KG1 (cell line): Measurements from ENCODE around the gene SYNE3.
A peak's percentile ranks its signal among the peaks of the same experiment; 100 is the strongest.
"Not testable (repeated sequence)": the region's sequence is repeated elsewhere in the genome, so short reads cannot be mapped to it uniquely, and the experiment has no call there.

Source experiments
- DNase-seq: peaks from one replicate; lab custom pipeline; 2025; lab: John Stamatoyannopoulos, UW

The SYNE3 gene

DNA sequence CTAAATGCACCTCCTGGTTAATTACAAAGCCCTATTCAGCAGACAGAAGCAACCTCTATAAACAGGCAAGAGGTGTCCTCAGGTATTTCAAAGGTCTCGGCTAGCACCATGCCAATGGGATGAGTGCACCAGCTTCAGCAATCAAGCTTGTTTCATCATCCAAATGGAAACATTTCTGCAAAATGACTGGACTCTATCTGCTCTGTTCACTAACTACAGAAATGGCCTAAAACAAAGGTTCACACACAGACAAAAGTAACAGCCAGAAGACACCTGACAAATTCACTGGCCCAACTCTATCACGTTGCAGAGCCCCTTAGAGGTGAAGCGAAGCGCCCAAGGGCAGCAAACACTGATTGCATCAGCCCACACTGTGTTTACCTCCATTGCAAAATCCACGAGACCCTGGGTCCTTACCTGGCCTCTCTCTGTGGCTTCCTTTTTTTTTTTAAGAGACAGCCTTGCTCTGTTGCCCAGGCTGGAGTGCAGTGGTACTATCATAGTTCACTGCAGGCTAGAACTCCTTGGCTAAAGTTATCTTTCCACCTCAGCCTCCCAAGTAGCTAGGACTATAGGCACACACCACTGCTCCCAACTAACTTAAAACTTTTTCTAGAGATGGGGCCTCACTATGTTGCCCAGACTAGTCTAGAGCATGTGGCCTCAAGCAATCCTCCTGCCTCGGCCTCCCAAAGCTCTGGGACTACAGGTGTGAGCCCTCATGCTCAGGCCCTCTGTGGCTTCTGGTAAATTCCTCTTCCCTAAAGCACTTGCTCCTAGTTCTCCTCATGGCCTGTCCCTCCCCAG is 8.5 kb upstream of the SYNE3 start:
- DNase-seq: no peak

DNA sequence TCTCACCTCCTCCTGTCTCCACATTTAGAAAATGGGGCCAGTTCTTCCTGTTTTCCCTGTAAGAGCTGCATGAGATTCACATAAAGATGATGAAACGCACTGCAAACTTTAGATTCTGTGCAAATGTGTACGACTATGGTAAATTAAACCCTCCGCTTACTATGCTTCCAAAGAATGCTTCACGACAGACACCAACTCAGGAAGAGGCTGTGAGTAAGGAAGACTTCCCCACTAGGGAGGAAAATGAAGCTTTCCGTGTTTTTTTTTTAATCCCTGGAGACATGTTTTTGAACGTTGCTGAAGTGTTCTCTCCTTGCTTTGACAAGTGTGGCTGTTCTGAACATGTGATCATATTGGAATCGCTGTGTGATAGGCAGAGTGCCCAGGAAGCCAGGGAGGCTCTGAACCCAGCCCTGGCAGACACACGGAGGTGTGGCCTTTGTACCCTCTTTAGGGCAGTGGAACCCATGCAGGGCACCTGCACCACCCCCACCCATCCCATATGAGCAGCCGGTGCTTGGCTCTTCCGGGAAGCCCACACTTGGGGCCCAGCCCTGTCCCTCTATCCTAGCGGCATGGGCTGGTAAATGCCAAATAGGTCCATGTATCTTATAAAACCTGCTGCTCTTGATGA is 7.5 kb upstream of the SYNE3 start:
- DNase-seq: no peak

DNA sequence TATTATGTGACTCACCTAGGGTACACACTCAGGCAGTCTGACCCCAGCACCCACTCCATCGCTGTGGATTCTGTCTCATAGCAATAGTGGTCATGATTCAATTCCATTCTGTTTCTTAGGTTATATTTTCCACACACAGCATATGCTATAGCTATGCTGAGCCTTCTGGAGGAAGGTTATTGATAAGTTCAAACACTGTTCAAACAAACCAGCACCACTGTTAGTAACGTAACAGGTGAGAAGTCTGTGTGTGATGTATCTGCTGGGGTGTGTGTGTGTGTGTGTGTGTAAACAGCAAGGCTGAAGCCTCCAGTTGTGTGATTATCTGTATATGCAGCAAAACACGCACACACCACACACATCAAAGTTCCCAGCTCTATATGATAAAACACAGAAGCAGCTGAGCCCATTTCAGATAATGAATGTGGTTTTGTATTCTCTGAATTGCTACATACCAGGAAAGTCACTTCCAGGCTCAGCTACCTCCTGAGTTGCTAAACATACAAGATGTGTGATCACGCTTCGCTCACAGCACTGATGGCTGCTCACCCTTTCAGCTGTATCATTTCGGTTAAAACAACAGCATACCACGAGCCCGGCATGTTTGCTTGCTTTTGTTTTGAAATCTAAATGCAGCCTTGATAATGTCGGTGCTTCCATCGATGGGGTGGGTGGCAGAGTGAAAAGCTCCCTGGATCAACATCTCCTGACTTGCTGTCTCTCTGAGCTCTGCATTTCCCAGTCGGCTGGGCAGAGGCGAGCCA is 6.8 kb upstream of the SYNE3 start:
- no peak for DNase-seq

DNA sequence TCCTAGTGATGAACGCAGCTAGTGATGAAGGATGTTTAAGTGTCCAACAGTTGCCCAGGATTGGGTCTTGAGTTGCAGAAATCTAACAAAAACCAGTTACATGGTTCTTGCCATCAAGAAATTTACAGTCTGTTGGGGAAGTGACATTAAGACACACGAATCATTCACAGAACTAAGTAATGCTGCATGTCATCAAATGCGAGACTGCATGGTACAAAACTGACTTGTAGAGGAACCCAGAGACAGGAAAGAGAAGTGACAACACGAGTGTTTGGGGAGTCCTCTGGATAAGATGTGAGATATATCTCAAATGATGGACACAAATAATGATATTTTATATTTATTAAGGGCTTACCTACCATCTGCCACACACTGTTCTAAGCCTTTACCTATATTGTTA is 6.1 kb upstream of the SYNE3 start:
- DNase-seq: no peak

DNA sequence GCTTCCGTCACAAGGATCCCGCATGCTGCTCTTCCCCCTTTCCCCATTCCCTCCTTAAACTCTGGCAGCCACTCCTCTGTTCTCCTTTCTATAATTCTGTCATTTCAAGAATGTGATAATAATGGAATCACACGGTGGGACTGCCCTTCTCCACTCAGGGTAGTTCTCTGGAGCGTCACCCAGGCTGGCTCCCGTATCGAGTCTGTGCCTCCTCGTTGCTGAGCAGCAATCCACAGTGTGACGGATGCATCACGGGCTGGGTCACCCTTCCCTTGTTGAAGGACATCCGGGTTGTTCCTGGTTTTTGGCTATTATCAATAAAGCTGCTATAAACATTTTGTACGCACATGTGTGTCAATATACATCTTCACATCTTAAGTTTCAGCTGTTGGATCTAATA is 5.7 kb upstream of the SYNE3 start:
- DNase-seq: no peak

DNA sequence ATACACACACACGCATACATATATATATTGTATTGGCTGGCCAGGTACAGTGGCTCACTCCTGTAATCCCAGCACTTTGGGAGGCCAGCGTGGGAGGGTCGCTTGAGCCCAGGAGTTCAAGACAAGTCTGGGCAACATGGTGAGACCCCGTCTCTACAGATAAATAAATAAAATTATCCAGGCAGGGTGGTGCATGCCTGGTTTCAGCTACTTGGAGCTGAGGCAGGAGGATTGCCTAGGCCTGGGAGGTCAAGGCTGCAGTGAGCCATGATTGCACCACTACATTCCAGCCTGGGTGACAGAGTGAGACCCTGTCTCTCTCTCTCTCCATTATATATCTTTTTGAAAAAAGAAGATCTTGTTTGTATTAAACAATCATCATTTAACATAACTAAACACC is 4.6 kb upstream of the SYNE3 start:
- DNase-seq: no peak

DNA sequence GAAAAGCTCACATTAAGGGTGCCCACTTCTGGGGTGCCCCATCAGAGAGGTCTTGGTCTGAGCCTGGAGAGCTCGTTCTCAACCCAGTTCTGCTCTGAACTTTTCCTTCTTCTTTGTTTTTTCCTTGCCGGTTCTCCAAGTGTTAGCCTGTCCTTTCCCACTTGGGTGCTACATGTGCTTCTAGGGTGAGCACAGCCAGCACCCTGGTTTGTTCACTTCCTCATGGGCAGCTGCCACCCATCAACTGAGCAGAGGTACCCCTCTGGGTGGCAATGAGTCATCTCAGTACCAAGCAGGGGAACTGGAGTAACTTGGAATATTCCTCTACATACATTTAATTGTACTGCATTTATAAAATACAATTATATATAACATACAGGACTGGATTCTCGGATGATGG is 3.9 kb upstream of the SYNE3 start:
- no peak for DNase-seq

DNA sequence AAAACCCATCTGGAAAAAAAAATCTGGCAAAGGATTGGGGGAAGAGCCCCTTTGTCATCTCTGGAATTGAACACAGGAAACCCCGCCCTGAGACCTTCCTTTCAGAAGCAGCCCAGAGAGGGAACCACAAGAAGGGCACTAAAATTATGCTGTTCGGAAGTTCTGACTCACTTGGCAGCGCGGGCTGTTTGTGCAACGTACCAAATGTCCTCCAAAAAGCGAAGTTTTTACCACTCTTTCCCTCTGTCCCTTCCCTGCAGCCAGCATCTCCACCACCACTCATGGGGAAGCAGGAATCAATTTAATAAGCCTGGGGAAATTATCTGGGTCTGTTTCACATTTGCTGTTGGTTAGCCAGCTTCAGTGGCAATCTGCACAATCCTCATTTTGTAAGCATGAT is 3.2 kb upstream of the SYNE3 start:
- peak; percentile 25 for DNase-seq

DNA sequence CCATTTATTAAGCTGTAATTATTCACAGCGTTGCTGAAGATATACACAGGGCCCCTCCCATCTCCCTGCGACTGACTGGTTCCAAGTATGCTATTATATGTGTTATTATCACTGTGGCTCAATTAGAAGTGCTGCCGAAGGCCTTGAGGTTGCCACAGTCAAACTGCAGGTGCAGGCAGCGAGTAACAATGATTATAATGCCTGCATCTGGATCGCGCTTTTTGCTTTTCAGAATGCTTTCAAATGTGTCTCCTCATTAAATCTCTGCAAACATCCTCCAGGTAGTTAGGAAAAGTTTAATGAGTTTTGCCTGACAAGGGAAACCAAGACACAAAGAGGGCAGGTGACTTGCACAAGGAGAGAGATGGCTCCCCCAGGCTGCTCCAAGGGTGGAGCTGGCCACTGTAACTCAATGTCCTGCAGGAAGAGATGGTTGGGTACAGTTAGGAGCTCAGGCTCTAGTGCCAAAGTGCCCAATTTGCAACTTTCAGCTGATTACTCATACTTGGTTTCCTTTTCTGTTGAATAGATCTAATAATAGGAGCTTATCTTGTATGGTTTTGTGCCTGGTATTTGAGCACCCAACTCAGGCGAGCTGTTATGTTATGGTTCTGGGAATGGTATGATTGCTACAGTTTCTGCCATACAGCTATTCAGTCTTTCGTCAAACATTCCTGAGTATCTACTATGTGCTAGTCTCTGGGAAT is 1.7 kb upstream of the SYNE3 start:
- no peak for DNase-seq

DNA sequence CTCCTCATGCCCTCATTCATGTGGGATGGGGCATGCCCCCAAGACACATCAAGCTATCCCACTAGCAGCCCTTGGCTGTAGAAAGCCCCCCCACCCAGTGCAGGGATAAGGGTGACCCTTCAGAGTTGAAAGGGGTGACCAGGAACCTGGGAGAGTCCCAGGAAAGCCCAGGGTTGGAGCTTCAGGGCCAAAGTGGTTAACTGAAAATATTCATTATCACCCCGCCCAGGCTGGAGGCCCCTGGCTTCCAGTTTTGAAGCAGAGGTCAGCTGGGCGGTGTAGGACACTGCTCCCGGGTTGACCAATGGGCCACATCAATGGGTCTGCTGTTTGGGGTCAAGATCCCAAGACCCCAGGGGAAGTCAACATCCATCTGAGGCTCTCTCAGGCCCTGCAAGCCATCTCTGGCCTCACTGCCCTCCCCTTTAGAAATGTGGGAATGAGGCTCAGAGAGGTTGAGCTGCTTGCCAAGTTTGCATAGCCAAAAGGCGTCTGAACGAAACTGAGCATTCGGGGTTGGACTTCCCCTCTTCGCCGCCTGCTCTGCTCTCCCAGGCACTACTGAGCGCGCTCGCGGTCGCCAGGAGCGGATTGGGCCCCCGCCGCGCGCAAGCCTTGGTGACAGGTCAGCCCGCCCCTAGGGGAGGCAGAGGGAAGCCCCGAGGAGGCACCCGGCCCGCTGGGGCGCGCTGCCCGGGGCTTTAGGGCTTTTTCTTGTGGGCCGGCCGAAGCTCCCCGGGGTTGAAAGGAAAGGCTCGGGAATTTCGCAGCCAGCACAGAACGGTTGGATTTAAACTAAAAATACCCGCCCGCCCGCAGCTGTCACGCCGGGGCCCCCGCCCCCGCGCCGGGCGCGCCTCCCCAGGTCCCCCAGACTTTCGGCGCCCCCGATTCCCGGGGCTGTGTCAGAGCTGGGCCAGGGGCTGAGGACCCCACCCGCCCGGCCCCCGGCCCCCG is 576 bp downstream of the SYNE3 start:
- peak; percentile 63 for DNase-seq

DNA sequence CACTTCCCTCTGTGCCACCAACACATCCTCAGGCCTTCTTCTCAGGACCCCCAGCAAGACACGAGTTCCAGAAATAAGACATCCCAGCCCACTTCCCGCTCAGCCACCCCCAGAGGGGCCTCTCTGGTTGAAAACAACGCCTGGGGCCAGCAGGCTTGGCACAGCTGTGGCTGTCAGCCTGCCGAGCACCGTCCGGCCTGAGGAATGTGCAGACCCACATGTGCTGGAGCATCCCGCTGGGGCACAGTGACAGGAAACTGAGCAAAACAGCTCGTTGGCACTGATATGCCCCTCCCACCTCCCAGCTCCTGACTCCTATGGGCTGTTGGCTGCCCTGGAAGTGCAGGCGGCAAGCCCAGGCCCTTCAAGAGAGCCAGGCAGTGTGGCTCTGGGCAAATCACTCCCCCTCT is 1.4 kb downstream of the SYNE3 start:
- DNase-seq: no peak

DNA sequence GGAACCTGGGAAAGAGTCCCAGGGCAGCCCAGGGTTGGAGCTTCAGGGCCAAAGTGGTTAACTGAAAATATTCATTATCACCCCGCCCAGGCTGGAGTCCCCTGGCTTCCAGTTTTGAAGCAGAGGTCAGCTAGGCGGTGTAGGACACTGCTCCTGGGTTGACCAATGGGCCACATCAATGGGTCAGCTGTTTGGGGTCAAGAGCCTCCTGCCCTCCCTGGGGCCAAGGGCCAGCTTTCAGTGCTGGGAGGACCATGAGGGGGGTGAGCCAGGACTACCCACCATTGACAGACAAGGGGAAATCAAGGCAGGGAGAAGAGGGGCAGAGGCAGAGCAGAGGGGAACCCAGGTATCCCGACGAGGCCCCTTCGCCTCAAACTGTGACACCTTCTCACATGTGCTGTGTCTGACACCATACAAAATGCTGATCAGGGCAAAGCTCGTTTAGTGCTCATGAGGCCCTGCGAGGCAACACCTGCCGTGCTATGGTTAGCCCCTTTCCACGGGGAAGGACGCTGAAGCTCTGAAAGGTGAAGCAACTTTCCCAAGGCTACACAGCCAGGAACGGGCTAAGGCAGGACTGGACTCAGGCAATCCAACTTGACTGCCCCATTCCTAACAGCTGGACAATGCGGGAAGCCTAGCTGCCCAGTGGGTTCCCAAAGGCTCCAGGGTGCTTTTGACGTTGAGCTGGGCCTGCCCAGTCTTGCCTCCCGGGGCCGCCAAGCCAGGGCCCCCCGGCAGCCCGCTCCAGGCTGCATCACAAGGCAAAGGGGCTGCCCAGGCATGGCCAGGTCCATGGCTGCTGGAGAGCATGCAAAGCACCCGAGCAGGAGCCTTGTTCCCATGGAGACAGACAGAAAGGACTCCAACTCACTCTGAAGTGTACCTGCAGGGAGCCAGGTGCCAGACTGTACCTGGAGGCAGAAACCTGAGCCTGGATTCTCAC is 2.0 kb downstream of the SYNE3 start:
- DNase-seq: no peak

DNA sequence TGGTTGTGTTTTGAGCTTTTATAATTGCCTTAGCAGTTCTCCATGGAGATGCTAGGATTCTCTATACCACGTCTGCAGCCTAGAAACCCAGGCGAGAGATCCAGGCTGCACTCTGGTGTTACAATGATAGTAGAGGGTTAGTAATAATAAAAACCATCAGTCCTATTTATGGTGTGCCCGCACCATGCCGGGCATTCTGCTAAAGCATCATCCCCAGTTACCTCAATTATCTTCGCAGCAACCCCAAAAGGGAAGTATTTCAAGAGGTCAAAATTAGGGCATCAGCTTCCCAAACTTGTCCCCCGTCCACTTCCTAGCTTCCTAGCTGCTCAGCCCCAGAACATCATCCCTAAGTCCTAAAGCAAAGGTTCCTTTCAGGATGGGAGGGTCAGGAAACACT is 3.2 kb downstream of the SYNE3 start:
- DNase-seq: no peak

DNA sequence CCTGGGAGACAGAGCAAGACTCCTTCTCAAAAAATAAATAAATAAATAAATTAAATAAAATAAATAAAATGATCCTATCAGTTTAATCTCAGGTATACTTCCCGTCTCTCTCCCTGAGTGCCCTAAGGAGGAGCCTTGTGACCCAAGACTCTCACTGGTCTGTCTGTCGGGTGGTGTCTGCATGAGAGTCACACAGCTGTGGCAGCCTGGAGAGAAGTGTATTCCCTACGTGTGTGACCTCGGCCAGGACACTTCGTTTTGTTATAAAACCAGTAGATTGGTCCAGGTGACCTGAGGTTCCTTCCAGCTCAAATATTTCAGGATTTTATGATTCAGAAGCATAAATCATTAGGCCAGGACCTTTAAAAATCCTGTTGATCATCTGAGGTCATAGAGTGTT is 4.8 kb downstream of the SYNE3 start:
- DNase-seq: no peak

DNA sequence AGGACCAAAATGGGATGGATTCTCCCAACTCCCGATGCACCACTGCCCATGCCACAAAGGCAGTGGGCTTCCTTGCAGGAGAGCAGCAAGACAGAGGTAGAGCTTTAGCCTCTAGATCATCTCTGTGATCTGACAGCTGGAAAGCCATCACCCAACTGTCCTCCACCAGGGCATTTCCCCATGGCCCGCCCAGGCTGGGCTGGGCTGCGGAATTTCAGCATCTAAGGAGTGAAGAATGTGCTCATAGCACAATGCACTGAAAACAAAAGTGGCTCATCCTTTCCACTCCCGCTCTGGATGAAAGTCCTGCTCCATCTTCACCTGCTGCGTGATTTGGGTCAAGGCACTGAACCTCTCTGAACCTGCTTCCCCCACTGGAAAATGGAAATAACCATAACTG is 5.6 kb downstream of the SYNE3 start:
- DNase-seq: no peak

DNA sequence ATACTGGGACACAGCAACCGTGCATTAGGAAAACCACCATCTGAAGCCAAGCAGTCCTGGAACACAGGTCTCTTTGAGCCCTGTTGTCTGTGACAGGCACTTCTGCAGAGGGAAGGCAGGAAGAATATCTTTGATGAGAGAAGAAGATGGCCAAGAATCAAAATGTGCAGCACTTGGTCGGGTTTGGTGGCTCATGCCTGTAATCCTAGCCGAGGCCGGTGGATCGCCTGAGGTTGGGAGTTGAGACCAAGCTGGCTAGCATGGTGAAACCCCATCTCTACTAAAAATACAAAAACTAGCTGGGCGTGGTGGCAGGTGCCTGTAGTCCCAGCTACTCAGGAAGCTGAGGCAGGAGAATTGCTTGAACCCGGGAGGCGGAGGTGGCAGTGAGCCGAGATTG is 6.1 kb downstream of the SYNE3 start:
- DNase-seq: not testable (repeated sequence)

DNA sequence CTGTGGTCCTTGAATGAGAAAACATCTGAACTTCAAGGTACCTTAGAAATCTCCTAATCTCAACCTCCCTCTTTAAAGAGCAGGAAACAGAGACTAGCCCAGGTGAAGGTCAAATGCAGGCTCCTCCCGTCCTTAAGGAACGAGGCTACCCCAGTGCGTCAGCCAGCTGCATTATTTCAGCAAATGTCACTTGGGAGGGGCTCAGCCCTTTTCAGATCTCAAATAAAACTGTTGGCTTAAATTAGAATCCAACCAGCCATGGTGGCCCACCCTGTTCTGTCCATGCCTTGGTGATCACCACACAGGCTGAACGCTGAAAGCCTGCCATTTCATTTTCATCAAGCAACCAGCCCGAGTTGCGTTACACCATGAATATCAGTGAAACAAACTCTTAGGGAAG is 7.0 kb downstream of the SYNE3 start:
- DNase-seq: no peak

DNA sequence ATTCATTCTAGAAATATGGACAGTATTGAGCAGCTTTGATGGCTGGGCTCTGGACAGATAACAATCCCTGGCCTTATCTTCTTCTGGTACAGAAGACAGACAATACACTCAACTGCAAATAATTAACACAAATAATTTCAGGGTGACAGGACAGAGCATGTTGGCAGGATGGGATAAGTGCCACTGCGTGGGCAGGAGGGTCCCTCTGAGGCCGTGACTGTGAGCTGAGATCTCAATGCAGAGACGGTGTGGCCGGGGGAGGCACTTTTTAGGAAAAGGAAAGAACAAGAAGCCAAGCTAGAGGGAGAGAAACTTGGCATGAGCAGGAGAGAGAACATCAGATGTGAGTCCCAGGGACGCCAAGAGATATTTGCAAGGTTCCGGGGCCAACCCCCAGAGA is 8.1 kb downstream of the SYNE3 start:
- no peak for DNase-seq

DNA sequence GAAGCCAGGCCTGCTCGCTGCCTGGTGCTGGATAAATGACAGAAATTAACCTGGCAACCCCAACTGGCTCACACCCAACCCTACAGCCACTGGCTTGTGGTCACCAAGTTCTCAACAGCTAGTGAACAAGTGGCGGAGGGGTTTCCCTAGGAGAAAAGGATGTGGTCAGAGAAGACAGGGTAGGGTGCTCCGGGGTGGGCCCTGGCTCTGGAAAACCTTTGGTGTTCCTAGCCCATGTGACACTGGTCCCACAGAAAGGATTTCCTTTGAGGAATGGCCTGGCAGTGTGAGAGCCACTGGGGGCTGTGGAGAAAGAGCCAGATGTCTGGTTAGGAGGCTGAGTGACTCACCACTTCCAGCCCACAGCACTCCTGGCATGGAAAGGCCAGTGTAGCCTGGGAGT is 8.7 kb downstream of the SYNE3 start:
- no peak for DNase-seq

DNA sequence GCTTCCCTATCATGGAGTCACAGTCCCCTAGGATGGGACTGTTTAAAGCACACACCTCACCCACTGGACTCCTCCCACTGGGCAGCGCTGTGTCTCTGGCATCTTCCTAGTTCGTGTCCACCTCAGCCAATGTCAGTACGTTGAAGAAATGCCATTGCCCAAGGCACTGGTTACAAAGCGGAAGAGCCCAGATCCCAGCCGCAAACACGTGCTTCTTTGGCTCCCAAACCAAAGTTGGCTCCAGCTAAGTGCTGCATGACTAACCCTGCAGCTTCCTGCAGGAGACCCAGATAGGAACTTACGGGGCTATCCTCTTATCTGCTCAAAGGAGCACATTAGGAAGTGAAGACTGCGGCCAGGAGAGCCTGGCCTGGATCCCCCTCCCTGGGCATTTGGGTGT is 9.3 kb downstream of the SYNE3 start:
- DNase-seq: no peak
